DMS153 treated with DMSO at 0.1 percent for 48 hours (cell line): ENCODE measurements around the gene NNT.
A peak's percentile ranks its signal among the peaks of the same experiment; 100 is the strongest.
"Not testable (repeated sequence)": the region's sequence is repeated elsewhere in the genome, so short reads cannot be mapped to it uniquely, and the experiment has no call there.

Experiments
- DNase-seq: peaks from one replicate; lab custom pipeline; 2025; ENCODE audit not compliant: unreplicated experiment; lab: John Stamatoyannopoulos, UW

NNT gene

GRCh38 chr5:43702293-43702692 is 99.3 kb downstream of the NNT start:
- no peak for DNase-seq

DNA sequence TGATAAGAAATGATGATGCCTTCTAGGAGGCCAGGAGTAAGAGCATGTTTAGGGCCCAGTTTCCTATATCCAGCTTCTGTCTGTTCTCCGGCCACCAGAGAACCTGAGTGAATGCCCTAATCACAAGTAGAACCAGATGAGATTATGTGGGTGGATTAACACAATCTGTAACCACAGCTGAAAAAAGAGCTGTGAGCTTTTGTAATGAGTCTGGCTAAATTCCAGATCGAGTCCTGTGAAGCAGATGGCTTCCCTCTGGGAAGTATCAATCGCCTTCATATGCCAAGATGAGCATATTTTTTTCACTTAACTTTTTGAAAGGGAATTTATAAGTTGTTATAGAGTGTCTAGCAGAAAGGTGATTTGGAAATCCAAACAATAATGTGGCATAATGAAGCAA is 99.8 kb downstream of the NNT start:
- no peak for DNase-seq

GRCh38 chr5:43704243-43704642 is 101.3 kb downstream of the NNT start:
- DNase-seq = no peak

DNA sequence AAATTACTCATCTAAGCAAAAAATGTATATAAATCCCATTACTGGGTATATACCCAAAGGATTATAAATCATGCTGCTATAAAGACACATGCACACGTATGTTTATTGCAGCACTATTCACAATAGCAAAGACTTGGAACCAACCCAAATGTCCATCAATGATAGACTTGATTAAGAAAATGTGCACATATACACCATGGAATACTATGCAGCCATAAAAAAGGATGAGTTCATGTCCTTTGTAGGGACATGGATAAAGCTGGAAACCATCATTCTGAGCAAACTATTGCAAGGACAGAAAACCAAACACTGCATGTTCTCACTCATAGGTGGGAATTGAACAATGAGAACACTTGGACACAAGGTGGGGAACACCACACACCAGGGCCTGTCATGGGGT is 103.6 kb downstream of the NNT start:
- DNase-seq = not testable (repeated sequence)

DNA sequence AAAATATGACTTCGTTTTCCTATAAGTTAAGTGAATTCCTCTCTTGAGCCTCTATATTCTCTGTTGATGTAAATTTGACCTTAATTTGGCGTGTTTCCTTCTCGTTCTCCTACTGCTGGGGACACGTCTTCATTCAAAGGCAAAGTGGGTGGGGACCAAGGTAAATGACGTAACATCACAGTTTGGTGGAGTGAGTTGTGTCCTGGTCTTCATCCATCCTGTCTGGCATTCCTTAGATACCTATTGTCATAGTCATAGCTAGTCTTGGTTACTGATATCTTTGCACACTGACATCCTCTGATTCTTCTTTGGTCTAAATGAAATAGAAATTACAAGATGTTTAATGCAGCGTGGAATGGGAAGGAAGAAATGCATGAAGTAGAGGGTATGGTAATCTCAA is 108.5 kb downstream of the NNT start:
- DNase-seq = no peak

DNA sequence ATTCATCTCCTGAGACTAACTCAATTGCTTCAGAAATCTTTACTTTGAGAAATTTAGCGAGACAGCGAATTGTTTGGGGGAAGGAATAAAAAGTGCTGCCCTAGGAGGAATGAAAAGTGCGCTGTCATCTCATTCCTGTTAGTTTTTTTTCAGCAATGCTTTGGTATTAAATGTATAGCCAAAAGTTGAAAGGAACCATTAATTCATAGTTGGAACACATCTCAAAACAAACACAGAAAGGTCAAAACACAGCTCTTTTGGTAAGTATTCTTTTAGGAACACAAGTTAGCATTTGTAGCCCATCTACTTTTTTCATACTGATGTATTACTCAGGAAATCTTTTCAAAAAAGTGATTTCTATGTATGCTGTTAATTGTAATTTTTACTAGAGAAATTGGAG is 109.1 kb downstream of the NNT start:
- DNase-seq = no peak

DNA sequence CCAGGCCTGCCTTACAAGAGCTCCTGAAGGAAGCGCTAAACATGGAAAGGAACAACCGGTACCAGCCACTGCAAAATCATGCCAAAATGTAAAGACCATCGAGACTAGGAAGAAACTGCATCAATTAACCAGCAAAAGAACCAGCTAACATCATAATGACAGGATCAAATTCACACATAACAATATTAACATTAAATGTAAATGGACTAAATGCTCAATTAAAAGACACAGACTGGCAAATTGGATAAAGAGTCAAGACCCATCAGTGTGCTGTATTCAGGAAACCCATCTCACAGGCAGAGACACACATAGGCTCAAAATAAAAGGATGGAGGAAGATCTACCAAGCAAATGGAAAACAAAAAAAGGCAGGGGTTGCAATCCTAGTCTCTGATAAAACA is 116.8 kb downstream of the NNT start:
- DNase-seq = not testable (repeated sequence)

GRCh38 chr5:43728581-43728980 is 125.6 kb downstream of the NNT start:
- no peak for DNase-seq

GRCh38 chr5:43729846-43730478 is 127.0 kb downstream of the NNT start:
- peak; percentile 38 for DNase-seq

GRCh38 chr5:43730832-43731342 is 127.9 kb downstream of the NNT start:
- no peak for DNase-seq

DNA sequence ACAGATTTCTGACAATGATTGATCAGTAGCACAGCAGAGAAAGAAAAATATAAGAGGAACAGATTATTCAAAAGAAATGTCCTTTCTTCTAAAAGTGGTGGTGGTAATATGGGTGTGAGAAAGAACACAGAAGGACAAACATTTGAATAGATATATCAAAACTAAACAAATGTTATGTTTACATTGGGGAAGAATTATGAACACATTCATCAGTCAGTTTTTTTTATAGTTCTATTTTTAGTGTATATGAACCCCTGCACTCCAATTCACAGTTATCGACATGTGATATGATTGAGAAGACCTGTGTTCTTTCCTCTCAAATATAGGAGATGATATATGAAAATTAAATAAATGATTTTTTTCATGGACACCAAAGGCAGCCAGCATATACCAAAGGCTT is 128.6 kb downstream of the NNT start:
- no peak for DNase-seq

DNA sequence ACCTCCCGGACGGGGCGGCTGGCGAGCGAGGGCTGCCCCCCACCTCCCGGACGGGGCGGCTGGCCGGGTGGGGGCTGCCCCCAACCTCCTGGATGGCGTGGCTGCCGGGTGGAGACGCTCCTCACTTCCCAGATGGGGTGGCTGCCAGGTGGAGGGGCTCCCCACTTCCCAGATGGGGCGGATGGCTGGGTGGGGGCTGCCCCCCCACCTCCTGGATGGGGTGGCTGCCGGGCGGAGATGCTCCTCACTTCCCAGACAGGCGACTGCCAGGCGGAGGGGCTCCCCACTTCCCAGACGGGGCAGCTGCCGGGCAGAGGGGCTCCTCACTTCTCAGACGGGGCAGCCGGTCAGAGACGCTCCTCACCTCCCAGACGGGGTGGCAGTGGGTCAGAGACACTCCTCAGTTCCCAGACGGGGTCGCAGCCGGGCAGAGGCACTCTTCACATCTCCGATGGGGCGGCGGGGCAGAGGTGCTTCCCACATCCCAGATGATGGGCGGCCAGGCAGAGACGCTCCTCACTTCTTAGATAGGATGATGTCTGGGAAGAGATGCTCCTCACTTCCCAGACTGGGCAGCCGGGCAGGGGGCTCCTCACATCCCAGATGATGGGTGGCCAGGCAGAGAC is 143.1 kb downstream of the NNT start:
- not testable (repeated sequence) for DNase-seq

- no peak for DNase-seq
These were observed 147.8 kb downstream of the NNT start for GRCh38 chr5:43750809-43751208.

DNA sequence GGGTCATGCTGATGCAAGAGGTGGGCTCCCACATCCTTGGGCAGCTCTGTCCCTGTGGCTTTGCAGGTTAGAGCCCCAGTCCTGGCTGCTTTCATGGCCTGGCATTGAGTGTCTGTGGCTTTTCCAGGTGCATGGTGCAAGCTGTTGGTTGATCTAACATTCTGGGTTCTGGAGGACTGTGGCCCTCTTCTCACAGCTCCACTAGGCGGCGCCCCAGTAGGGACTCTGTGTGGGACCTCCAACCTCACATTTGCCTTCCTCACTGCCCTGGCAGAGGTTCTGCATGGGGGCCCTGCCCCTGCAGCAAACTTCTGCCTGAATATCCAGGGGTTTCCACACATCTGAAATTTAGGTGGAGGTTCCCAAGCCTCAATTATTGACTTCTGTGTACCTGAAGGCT is 150.1 kb downstream of the NNT start:
- no peak for DNase-seq
